Endothelial cell of umbilical vein (primary cell): ENCODE measurements around the gene NCOA6. TPM values are rescaled to one million over a fixed set of nuclear protein-coding genes. Genes with fewer than 3 reads are reported as not detected.

Experiments
- BruUV-seq: library from RNA; stranded (reverse); fragments of 400-500 nt; replicated peaks from 2 replicates; lab custom pipeline; 2021; lab: Mats Ljungman, UMichigan
- CTCF ChIA-PET: fragments of 300-600, 350-600 bp; sonication (Branson Sonifier 250); formaldehyde crosslinking; loops from one replicate; lab custom pipeline; 2021; ENCODE audit warnings: antibody characterized with exemption, inconsistent platforms; lab: Charles Lee
- POLR2A ChIA-PET: fragments of 300-600, 350-600 bp; sonication (Branson Sonifier 250); formaldehyde crosslinking; loops from one replicate; lab custom pipeline; 2021; ENCODE audit warnings: antibody characterized with exemption, inconsistent platforms; lab: Charles Lee
- DNase-seq: peaks from one replicate; pipeline ENCODE4 v3.0.0-alpha.2; 2011; ENCODE audit warnings: low read depth, low spot score
- FAIRE-seq: peaks from 2 replicates; lab custom pipeline; 2011; peaks lifted over from hg19 to GRCh38; lab: Jason Lieb, UNC
- H2AFZ ChIP-seq: 2 replicates; pipeline ENCODE4 v1.6.0; 2012; ENCODE audit warnings: low read depth, low read length, control low read depth, inconsistent platforms
- H3K27ac ChIP-seq: 2 replicates; pipeline ENCODE4 v1.5.1; 2011; ENCODE audit warnings: low read depth, mild to moderate bottlenecking, control low read depth, low read length, moderate library complexity; ENCODE audit not compliant: insufficient read depth
- H3K27me3 ChIP-seq, 2 experiments: 2 replicates each; pipeline versions ENCODE4 v1.6.0 to v1.6.1; 2011; ENCODE audit warnings: low read length in 2 of 2, mixed read lengths in 1 of 2; ENCODE audit not compliant: control insufficient read depth in 2 of 2, insufficient read depth in 2 of 2
- H3K36me3 ChIP-seq, 2 experiments: 2 replicates in 1 of 2; 3 replicates in 1 of 2; pipeline ENCODE4 v1.5.1; 2011; ENCODE audit warnings: low read length in 2 of 2, mild to moderate bottlenecking in 1 of 2, moderate library complexity in 1 of 2; ENCODE audit not compliant: control insufficient read depth in 2 of 2, insufficient read depth in 2 of 2; ENCODE audit errors: extremely low read depth in 1 of 2
- H3K4me1 ChIP-seq: 3 replicates; pipeline ENCODE4 v1.5.1; 2011; ENCODE audit warnings: mild to moderate bottlenecking, low read length; ENCODE audit not compliant: control insufficient read depth, insufficient read depth; ENCODE audit errors: extremely low read depth
- H3K4me2 ChIP-seq: 2 replicates; pipeline ENCODE4 v1.6.1; 2011; ENCODE audit warnings: low read length, control low read depth, mixed read lengths; ENCODE audit not compliant: insufficient read depth
- H3K4me3 ChIP-seq, 3 experiments: fragments of 200-600 bp in 1 of 3; sonication (generic), shearing (Covaris generic) in 1 of 3; replicated peaks in 1 of 3; 2 replicates each; pipeline ENCODE4 v1.5.1; 2011 to 2016; ENCODE audit warnings: control low read depth in 3 of 3, low read length in 3 of 3, mild to moderate bottlenecking in 2 of 3, inconsistent platforms in 1 of 3, low read depth in 1 of 3, moderate library complexity in 1 of 3; ENCODE audit not compliant: insufficient read depth in 1 of 3
- H3K79me2 ChIP-seq: 2 replicates; pipeline ENCODE4 v1.6.0; 2012; ENCODE audit warnings: low read length, inconsistent platforms; ENCODE audit not compliant: control insufficient read depth, insufficient read depth
- H3K9ac ChIP-seq: replicated peaks from 2 replicates; pipeline ENCODE3; 2011; ENCODE audit warnings: low read length, control low read depth; ENCODE audit not compliant: insufficient read depth; ENCODE audit errors: extremely low read depth
- H3K9me1 ChIP-seq: replicated peaks from 3 replicates; pipeline ENCODE4 v1.6.0; 2011; ENCODE audit warnings: mild to moderate bottlenecking, low read length; ENCODE audit not compliant: control insufficient read depth, insufficient read depth; ENCODE audit errors: extremely low read depth
- H3K9me3 ChIP-seq: replicated peaks from 2 replicates; pipeline ENCODE4 v1.5.1; 2012; ENCODE audit warnings: low read length, inconsistent platforms; ENCODE audit not compliant: control insufficient read depth, insufficient read depth
- H4K20me1 ChIP-seq: replicated peaks from 2 replicates; pipeline ENCODE3; 2011; ENCODE audit warnings: mild to moderate bottlenecking, low read length; ENCODE audit not compliant: control insufficient read depth, insufficient read depth; ENCODE audit errors: extremely low read depth
- EZH2 ChIP-seq: IDR thresholded peaks from 2 replicates; pipeline ENCODE4 v1.6.1; 2012; ENCODE audit warnings: borderline replicate concordance, low read depth, mild to moderate bottlenecking, moderate library complexity, low read length, inconsistent platforms; ENCODE audit not compliant: severe bottlenecking
- FOS ChIP-seq: IDR thresholded peaks from 2 replicates; pipeline ENCODE4 v1.6.1; 2011; ENCODE audit warnings: mild to moderate bottlenecking, low read length, moderate library complexity, borderline replicate concordance; ENCODE audit not compliant: insufficient read depth
- GATA2 ChIP-seq: IDR thresholded peaks from 2 replicates; pipeline ENCODE4 v1.7.0; 2011; ENCODE audit warnings: low read depth, mild to moderate bottlenecking, moderate library complexity, mixed read lengths, low read length; ENCODE audit not compliant: insufficient read length, insufficient read depth
- JUN ChIP-seq: IDR thresholded peaks from 2 replicates; pipeline ENCODE4 v1.6.1; 2011; ENCODE audit warnings: borderline replicate concordance, low read depth; ENCODE audit not compliant: insufficient read length, insufficient read depth
- MYC ChIP-seq: IDR thresholded peaks from one replicate; pipeline ENCODE4 v1.6.1; 2011; ENCODE audit warnings: mild to moderate bottlenecking, low read depth, low read length
- POLR2A ChIP-seq: IDR thresholded peaks from 2 replicates; pipeline ENCODE4 v1.6.1; 2012; ENCODE audit warnings: low read depth, mild to moderate bottlenecking, control low read depth, low read length
- POLR2AphosphoS5 ChIP-seq: IDR thresholded peaks from 2 replicates; pipeline ENCODE4 v1.6.1; 2012; ENCODE audit warnings: low read depth, mild to moderate bottlenecking, control low read depth, low read length, moderate library complexity; ENCODE audit not compliant: insufficient read depth
- dilution Hi-C: fragments of 300-500 bp; cut with MboI; formaldehyde crosslinking; loops from one replicate; pipeline ENCODE4 v1.15.0; 2019; ENCODE audit warnings: low sequenced_read_pairs; ENCODE audit not compliant: extremely low pct_ligation_motif_present
- intact Hi-C: fragments of 100-400 bp; cut with micrococcal nuclease; formaldehyde crosslinking; loops from one replicate; pipeline ENCODE4 v1.10.0; 2022
- polyA plus RNA-seq, 4 experiments: library from polyadenylated mRNA; depleted of rRNA in 3 of 4; stranded (reverse) in 3 of 4; unstranded in 1 of 4; fragments of >200 nt; gene quantifications; 2 replicates each; pipeline versions ENCODE4 v1.2.1 to v1.2.3, GENCODE V29; 2011 to 2012; ENCODE audit warnings: missing spikeins in 1 of 4
- total RNA-seq: library from RNA; stranded (reverse); gene quantifications from 2 replicates; pipeline ENCODE4 v1.2.3, GENCODE V29; 2021
- TF ChIP-seq, protein P1 (sequence below): IDR thresholded peaks from 2 replicates; pipeline ENCODE4 v1.6.1; 2011; ENCODE audit not compliant: insufficient read depth, insufficient read length
- TF ChIP-seq, protein P2 (sequence below), 2 donors: IDR thresholded peaks; 1 replicate in 1 of 2; 2 replicates in 1 of 2; pipeline ENCODE4 v1.5.1; 2011; ENCODE audit warnings: low read length in 2 of 2, mild to moderate bottlenecking in 2 of 2, moderate library complexity in 2 of 2, control low read depth in 1 of 2, inconsistent platforms in 1 of 2, low read depth in 1 of 2; ENCODE audit not compliant: insufficient read depth in 1 of 2; ENCODE audit errors: extremely low read depth in 1 of 2

The NCOA6 gene
- total and polyA plus RNA-seq, 2 donors (not counting 3 experiments of a cell fraction or from before 2014, with no cell fraction given): 16.9 to 26.7 TPM

DNA sequence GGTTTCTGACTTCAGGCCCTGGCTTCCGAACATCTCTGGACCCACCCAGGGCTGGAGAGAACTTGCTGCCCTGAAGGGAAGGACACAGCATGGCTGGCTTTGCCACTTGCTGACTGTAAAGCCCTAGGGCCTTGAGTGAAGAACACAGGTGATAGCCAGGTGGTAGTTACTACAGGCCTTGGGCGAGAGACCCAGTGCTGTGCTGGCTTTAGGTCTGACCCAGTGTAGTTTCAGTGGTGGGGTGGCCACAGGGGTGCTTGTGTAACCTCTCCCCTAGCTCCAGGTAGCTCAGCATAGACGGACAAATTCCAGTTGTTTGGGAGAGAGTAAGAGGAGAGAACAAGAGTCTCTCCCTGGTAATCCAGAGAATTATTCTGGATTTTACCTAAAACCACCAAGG lies 27.1 kb downstream of the NCOA6 start:
- TF ChIP-seq MYC: no peak
- TF ChIP-seq, protein P1, sequence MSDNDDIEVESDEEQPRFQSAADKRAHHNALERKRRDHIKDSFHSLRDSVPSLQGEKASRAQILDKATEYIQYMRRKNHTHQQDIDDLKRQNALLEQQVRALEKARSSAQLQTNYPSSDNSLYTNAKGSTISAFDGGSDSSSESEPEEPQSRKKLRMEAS: no peak
- TF ChIP-seq EZH2: no peak
- TF ChIP-seq GATA2: no peak
- no peak for TF ChIP-seq POLR2A
- TF ChIP-seq FOS: no peak
- no peak for TF ChIP-seq JUN
- no peak for TF ChIP-seq POLR2AphosphoS5
- TF ChIP-seq, protein P2, sequence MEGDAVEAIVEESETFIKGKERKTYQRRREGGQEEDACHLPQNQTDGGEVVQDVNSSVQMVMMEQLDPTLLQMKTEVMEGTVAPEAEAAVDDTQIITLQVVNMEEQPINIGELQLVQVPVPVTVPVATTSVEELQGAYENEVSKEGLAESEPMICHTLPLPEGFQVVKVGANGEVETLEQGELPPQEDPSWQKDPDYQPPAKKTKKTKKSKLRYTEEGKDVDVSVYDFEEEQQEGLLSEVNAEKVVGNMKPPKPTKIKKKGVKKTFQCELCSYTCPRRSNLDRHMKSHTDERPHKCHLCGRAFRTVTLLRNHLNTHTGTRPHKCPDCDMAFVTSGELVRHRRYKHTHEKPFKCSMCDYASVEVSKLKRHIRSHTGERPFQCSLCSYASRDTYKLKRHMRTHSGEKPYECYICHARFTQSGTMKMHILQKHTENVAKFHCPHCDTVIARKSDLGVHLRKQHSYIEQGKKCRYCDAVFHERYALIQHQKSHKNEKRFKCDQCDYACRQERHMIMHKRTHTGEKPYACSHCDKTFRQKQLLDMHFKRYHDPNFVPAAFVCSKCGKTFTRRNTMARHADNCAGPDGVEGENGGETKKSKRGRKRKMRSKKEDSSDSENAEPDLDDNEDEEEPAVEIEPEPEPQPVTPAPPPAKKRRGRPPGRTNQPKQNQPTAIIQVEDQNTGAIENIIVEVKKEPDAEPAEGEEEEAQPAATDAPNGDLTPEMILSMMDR (IDR thresholded peaks at IDR 0.05; ENCODE audit: extremely low read depth in 1 of 2, insufficient read depth in 1 of 2, low read depth in 1 of 2, low read length in 2 of 2): no peak
- Histone ChIP-seq H3K27ac (no peak overlapping the region), H3K9me1 (no peaks in the 10 kb centered on the region), H3K36me3 (no peaks in the 10 kb centered on the region), H3K79me2 (peaks cover 70% of the 10 kb centered on the region), H3K4me1 (no peaks in the 10 kb centered on the region), H3K4me2 (no peak overlapping the region), H3K9ac (no peak overlapping the region), H2AFZ (no peak overlapping the region), H3K4me3 (no peak overlapping the region), H3K27me3 (no peaks in the 10 kb centered on the region), H3K9me3 (no peaks in the 10 kb centered on the region), H4K20me1 (peaks cover 1% of the 10 kb centered on the region)
- dilution Hi-C loops (no loop called here), intact Hi-C loops (no loop called here)
- DNase-seq: no peak
- POLR2A ChIA-PET: no interaction called here
- CTCF ChIA-PET: interaction anchor here (1.5 kb wide), 1 partner anchor 8 kb away, joined by 3 read pairs; no protein-coding TSS in a partner anchor
- no TSS peak for BruUV-seq
- no peak for FAIRE-seq
